HG03457 (cell line): Measurements from ENCODE around the gene LZIC.
A peak's percentile ranks its signal among the peaks of the same experiment; 100 is the strongest.
"Not testable (repeated sequence)": the region's sequence is repeated elsewhere in the genome, so short reads cannot be mapped to it uniquely, and the experiment has no call there.

Experiments used
- ATAC-seq: cut with Tn5 transposase; IDR thresholded peaks from one replicate; pipeline ENCODE4 v1.9.1; 2021; ENCODE audit warnings: moderate number of reproducible peaks; ENCODE audit not compliant: unreplicated experiment

Gene LZIC

DNA sequence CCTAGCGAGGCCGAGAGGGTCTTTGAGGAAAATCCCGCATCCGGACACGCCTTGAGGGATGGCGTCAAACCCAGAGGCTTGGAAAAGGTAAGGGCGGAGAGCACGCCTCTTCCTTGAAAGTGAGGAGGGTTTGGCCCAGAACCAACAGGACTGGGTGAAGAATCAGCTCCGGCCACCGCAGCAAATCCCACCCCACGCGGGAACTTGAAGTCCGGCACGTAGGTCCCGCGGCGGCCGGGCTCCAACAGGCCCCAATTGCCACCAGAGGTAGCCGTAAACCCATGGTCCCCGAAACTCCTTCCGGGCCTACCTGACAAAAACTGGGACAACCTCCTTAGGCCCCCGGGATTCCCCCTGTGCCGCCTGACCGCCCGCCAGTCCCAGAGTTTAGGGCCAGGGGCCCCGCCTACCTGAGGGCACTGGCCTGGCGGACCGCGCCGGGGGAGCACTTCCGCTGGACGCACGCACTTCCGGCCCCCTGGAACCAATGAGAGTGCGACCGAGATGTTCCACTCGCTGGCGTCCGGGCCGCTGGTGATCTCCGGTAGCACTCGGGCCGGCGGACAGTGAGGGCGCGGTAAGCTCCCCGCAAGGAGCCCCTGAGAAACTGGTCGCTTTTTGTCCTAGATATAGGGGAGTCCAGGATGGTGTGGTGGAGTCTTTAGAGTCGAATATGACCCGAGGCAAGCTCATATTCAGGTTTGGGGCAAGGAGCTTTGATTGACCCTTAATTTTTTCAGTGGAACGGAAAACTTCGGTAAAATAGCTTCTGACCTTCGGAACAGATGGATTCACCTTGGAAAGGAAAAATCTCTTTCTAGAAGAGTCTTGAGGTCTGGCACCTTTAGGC is at the start of gene LZIC, which contains the start of gene NMNAT1:
Gene LZIC, minus strand, starts transcription at position 453 of the 850 bp plus-strand sequence. CDS start 6,772 bp downstream, outside the sequence.
Gene NMNAT1, plus strand, starts transcription at position 537 of the 850 bp plus-strand sequence. CDS start 28,599 bp downstream, outside the sequence.
- ATAC-seq: peak; percentile 80

DNA sequence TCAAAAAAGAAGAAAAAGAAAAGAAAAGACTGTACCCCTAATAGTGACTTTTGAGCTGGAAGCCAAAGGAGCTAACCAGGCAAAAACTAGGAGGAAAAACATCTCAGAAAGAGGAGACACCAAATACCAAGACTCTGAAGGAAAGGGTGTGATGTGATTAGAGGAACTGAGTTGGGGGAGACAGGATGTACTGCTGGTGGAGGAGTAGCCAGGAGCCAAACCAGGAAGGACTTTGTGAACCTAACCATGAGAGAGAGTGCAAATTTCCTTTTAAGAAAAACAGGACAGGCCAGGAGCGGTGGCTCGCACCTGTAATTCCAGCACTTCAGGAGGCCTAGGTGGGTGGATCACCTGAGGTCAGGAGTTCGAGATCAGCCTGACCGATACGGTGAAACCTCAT is 49.7 kb upstream of the LZIC start:
- ATAC-seq: no peak

DNA sequence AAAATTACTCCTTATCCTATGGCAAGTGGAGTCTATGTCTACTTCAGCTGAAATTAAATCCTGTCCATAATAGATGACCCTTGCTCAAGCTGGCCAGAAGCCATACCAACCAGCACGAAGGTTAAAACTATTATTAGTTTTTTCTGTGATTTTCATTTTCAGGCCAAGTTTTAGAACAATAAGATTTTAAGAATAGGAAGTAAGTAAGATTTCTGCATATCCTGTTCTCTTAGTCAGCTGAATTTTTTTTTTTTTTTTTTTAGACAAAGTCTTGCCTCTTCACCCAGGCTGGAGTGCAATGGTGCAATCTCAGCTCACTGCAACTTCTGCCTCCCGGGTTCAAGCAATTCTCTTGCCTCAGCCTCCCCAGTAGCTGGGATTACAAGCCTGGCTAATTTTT is 47.8 kb upstream of the LZIC start:
- ATAC-seq: no peak

DNA sequence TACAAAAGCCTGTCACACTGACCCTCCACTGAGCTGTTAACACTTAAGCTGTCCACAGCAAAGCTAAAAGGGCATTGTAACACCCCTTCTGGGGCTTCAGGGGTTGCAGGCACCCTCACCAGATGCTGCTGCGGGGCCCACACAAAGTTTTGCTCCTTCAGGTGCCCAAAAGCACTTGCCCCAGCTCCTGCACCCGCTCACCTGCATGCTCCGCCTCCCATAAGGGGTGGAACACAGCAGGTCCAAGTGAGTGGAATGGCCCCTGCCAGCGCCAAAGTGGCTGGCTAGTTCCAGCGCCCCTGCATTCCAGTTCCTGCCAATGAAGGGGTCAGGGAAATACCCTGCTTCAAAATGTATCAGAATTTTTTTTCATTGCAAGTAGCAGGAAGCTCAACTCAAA is 46.6 kb upstream of the LZIC start:
- ATAC-seq: no peak

DNA sequence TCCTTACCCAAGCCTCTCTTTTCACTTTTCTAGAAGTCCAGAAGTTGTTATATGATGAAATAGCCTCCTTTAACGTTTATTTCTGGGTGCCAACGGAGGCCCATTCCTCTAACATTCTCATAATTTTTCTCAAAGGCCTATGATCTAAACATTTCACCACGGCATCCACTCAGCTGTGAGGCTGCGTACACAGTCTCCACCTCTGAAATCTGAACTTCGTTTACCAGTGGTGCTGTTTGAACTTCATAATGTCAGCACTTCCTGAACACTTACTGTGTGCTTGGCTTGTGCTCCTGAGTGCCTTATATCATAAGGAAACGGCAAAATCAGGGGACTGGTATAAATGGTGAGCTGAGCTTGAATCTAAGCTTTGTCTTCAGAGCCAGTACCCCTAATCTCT is 41.8 kb upstream of the LZIC start:
- no peak for ATAC-seq

DNA sequence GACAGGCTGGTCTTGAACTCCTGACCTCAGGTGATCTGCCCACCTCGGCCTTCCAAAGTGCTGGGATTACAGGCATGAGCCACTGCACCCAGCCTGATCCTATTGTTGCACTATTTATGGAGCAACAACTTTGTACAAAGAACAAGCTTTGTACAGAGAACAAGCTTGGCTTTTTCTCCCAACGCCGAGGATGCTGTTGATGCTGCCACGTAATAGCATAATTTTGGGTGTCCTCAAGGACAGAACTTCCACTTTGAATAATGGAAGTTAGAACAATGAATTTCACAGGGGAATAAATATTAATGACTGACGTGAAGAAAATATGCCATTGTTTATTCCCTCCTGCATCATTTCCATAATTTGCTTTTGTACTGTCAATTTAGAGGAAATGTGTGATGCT is 41.1 kb upstream of the LZIC start:
- ATAC-seq: no peak

DNA sequence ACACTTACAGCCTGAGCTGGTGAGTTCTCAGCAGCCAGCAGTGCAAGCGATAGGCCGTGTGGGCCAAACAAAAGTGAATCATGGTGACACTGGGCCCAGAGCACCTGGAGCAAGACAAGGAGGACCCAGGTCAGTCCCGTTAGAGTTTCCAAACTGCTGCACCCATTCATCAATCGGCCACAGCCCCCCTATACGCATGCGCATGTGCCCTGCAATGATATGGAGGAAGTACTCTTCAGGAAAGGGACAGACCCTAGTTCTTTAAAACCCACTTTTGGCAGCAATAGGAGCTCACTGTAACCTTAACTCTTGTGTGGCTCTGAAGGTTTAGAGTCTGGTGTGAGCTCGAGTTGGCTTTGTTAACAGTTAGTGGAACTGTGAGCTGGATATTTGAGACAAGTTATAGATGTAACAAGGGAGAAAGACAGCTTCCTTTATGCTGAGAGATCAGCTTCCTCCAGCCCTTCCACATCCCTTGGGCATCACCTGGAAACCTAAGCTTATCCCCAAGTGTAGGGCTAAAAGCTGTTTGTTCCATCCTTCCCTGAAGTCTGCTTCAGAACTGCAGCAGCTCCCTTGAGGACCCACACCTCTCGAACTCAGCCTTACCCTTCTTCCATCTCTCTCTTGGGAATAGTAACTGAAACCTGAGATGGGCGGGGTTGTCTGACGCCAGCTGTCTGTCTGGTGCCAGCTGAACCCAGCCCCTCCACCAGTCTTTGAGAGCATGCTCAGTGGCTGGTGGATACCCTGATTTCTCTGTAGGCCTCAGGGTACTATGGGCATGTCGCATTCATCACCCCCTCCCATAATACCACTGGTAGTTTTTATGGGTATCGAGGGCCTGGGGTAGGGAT is 17.7 kb upstream of the LZIC start:
- ATAC-seq: no peak

DNA sequence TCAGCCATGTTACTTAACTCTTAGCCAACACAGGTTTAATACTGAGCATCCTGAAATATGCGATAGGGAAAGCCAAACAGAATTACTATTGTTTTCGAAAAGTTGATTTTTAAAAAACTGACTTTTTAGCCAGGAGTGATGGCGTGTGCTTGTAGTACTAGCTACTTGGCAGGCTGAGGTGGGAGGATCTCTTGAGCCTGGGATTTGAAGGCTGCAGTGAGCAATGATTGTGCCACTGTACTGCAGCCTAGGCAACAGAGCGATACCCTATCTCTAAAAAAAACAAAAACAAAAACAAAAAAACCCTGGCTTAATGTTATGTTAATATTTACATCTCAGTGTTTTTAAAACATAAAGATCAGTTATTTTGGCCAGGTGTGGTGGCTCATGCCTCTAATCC is 16.8 kb upstream of the LZIC start:
- ATAC-seq: no peak

DNA sequence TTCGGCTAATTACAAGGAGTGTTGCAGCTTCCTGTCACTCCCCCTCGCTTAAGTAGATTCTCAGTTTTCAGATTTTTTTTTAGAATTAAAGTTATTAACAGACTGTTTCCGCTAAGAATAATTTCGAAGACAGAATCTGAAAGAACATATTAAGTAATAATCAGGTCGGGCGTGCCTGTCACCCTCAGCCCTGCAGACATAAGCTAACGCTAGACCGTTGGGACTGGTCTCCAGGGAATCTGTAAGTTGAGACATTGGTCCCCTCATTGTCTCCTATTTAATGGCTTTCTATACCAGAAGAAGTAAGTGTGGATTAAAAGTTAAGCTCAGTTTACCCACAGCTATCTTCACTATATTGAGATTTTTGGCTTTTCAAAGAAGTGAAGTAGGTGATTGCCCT is 14.5 kb upstream of the LZIC start:
- no peak for ATAC-seq

DNA sequence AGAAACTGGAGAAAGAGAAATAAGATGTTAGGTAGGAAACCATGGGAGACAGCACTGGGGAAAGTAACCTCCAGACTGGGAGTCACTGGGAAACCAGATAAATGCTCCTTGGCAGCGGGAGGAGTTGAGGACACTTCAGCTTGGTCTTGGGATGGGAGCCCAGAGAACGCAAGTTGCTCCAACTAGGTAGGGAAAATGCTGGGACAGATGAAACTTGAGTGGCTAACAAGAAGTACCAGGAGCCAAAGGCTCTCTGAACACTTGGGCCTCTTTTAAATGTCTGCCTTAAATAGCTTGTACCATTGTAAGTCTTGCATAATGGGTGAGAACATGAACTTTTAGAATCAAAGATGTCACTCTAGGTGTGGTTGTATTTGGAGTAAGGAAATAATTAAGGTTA is 3.1 kb upstream of the LZIC start:
- ATAC-seq: no peak

DNA sequence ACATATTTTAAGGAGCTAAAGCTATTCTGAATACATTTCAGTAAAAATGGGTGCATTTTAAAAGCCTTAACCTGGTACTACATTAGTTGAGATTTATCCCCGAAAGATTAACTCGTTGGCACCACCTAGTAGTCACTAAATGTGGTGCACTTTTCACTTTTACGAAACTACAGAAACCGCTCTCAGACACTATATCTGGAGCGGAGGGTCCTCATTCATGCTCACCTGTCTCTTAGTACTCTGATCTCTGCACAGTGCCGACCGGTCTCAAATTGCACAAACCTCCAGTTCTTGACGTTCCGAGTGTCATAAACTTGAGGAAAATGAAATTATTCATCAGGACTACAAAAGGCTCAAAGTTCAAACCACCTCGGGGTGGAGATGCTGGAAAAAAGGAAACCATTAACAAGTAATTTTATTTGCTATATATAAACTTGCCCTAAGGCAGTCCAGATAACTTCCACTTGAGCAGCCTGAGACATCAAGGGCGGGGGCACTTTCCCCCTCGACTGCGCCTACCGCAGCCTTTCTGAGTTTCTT is 722 bp downstream of the LZIC start:
- peak; percentile 24 for ATAC-seq

DNA sequence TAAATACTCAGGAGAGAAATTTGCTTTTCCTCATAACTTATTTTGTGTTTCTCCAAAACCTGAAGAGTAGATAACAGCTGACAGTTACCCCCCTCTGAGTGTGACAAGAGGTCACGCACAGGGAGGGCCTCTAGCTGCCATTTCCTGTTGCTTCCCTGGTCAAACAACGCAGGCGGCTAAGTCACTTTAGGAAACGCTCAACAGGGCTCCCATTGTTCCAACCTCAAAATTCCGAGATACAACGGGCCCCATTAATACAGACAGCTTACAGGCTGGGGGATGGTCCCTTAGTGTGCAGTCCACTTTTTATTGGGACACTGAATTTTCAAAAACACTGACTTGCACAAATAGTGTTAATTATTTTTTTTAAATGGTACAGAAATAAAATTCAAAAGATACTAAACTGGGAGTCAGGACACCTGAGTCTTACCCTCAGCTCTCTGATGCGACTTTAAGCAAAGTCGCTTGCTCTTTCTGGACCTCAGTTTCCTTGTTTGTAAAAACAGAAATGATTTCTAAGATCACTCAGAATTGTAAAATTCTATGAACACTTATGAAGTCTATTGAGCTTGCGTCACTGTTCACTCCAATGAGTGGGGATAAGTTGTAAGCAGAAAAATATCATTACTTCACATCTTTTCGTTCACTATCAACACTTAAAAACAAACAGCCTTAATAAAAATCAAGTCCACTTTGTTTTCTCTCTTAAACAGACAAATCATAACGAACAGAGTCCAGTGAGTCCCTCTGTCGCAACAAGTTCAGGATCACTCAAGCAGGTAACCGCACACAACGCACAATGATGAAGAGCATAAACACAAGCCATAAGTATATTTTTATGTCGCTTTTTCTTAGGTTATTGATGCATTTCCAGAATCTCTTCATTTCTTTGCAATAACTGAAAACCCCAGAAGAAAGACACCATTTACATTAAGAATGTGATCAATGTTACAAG is 13.5 kb downstream of the LZIC start:
- ATAC-seq: no peak

DNA sequence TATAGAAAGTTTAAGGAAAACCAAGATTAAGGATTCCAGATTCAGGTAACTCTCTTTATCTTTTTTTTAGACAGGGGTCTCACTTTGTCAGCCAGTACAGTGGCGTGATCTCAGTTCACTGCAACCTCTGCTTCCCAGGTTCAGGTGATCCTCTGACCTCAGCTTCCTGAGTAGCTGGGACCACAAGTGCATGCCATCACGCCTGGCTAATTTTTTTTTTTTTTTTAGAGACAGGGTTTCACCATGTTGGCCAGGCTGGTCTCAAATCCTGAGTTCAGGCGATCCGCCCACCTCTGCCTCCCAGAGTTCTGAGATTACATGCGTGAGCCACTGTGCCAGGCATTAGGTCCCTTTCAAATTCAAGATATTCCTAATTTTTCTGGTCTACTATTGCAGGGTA is 15.9 kb downstream of the LZIC start:
- no peak for ATAC-seq

DNA sequence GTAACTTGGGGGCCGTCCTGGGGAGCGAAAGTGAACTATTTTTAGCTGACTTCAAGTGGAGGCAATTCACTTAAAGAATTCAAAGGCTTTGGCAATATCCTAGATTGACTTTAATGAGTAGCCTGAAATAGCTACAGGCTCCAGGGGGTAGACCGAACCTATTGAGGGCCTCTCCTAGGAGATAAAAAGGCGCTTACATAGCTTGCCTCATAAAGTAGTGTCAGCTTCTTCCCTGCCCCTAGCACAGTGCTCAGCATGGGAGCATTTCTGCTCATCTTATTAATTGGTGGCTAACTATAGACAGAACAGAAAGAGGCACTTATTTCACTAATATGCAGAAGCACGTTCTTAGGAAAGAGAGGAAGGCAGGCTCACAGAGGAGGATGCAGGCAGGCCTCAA is 20.8 kb downstream of the LZIC start:
- no peak for ATAC-seq

DNA sequence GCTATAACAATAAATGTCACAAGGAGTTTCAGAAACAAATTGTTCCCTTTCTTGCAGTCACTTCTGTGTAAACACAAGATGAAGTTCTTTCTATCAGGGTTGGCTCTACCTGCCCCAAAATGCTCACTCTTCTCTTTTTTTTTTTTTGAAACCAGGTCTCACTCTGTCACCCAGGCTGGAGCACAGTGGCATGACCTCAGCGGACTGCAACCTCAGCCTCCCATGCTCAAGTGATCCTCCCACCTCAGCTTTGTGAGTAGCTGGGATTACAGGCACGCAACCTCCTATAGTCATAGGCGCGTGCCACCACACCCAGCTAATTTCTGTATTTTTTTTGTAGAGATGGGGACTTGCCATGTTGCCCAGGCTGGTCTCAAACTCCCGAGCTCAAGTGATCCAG is 22.6 kb downstream of the LZIC start:
- no peak for ATAC-seq

DNA sequence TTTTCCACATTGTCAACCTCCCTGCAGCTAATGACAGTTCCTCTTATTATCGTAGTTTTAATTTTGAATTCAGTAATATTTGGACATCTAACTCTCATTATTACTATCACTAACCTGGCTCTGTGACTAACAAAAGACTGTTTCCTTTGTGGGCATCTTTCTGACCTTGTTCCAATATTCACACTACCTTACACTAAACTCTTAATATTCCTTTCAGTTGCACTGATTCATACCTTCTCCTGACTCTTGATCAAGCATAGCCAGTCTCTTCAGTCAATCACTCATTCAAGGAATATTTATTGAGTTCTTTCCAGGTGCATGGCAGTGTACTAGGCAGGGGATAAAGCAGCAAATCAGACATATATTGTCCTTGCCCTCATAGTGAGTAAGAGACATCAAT is 25.3 kb downstream of the LZIC start:
- no peak for ATAC-seq

DNA sequence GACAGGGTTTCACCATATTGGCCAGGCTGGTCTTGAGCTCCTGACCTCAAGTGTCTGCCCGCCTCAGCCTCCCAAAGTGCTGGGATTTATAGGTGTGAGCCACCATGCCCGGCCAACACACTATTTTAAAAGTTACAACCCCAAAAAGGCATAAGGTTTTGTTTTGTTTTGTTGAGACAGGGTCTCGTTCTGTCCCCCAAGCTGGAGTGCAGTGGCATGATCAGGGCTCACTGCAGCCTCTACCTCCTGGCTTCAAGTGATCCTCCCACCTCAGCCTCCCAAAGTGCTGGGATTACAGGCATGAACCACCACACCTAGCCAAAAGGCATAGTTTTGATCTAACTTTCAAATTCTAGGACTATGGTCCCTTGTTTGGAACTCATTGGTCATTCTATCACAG is 25.7 kb downstream of the LZIC start:
- ATAC-seq: not testable (repeated sequence)

DNA sequence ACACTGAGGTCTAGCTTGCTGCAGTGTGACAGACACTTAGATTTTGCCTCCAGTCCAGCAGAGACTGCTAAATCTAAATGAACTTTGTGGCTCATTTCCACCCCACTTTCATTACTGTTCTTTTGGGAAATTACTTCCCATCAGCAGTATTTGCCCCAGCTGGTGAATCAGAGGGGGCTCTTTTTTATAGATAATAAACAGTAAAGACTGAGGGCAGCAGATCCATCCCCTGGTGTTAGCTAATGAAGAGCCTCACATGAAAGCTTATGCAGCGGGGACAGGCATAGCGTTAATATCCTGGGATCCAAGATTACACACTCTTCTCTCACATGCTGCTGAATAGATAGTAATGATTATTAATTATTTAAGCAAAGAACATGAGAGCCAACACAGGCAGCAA is 26.7 kb downstream of the LZIC start:
- ATAC-seq: no peak

DNA sequence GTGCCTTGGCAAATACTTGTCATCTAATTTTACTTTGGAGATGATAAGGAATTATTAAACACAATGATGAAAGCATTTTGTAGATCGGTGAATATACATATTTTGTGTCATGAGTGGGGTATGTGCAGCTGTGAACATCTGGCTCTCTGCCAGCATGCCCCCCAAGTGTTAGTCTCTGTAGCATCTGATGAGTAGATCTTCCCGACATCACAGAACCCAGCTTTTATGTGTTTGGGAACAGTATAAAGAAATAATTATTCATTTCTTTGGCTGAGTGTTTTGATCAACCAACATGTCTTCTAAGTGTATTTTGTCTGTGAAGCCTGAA is 28.6 kb downstream of the LZIC start:
- ATAC-seq: no peak

DNA sequence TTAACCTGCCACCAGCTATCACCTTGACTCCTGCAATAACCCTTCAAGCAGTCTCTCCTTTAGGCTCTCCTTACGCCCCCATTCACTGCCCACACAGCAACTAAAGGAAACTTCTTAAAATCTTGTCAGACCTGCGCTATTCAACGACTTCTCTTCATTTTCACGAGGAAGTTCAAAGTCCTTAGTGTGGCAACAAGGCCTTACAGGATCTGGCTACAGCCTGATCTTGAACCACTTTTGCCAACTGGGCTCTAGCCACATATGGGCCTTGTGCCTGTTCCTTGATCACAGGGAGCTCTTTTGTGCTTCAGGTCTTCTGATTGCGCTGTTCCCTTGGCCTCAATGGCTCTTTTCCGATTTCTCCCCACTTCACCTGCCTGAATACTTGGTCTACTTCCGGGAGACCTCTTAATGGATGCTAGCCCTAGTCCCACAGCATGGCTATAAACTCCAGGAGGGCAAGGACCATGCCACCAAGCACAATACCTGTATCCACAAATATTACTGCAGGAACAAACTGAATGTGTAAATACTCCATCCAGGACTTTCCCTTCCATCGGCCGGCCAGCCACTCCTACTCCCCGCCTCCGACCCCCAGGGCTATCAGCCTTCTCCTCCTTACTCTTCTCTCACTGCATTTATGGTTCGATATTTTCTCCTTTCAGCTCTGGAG is 30.8 kb downstream of the LZIC start:
- no peak for ATAC-seq
